ENCODE results near the gene IL11. TPM values are rescaled to one million over a fixed set of nuclear protein-coding genes. Genes with fewer than 3 reads are reported as not detected.

Gene IL11
- total and polyA plus RNA-seq, 2 donors (not counting 3 experiments of a cell fraction or from before 2014, with no cell fraction given) = not detected

GRCh38 chr19:55387736-55388497 is 17.7 kb upstream of the IL11 start:
- dilution Hi-C loops (cut with MboI; ENCODE audit: extremely low pct_ligation_motif_present, low sequenced_read_pairs) (no loop called here), intact Hi-C loops (cut with micrococcal nuclease) (loop anchor here (10.0 kb wide), 2 partner anchors 217 to 243 kb away; partner anchors contain the start of genes TNNT1, ZNF524 and ZNF865)
- Histone ChIP-seq H3K9me3 (replicated peaks; ENCODE audit: control insufficient read depth, insufficient read depth, low read length) (no peaks in the 10 kb centered on the region), H3K9me1 (replicated peaks; ENCODE audit: control insufficient read depth, extremely low read depth, insufficient read depth, low read length) (no peaks in the 10 kb centered on the region), H3K4me3 (replicated peaks in 1 of 3; ENCODE audit: insufficient read depth in 1 of 3, low read depth in 1 of 3, low read length in 3 of 3) (peak overlapping the region in 2 of 3 experiments; percentile 67 to 69), H2AFZ (ENCODE audit: low read depth, low read length) (no peak overlapping the region), H3K79me2 (ENCODE audit: control insufficient read depth, insufficient read depth, low read length) (peaks cover 41% of the 10 kb centered on the region), H4K20me1 (replicated peaks; ENCODE audit: control insufficient read depth, extremely low read depth, insufficient read depth, low read length) (peaks cover 4% of the 10 kb centered on the region), H3K27ac (ENCODE audit: insufficient read depth, low read depth, low read length) (no peak overlapping the region), H3K4me1 (ENCODE audit: control insufficient read depth, extremely low read depth, insufficient read depth, low read length) (peaks cover 31% of the 10 kb centered on the region), H3K27me3 (ENCODE audit: control insufficient read depth in 2 of 2, insufficient read depth in 2 of 2, low read length in 2 of 2) (no peaks in the 10 kb centered on the region), H3K4me2 (ENCODE audit: insufficient read depth, low read length) (peak overlapping the region; percentile 96), H3K9ac (replicated peaks; ENCODE audit: extremely low read depth, insufficient read depth, low read length) (no peak overlapping the region), H3K36me3 (ENCODE audit: control insufficient read depth in 2 of 2, extremely low read depth in 1 of 2, insufficient read depth in 2 of 2, low read length in 2 of 2) (peaks cover 14 to 30% of the 10 kb centered on the region in 2 experiments)
- DNase-seq (ENCODE audit: low read depth, low spot score) (no peak), FAIRE-seq (no peak)
- POLR2A ChIA-PET = interaction anchor here (0.6 to 1.6 kb wide), 4 partner anchors 20 to 177 kb away, joined by 3 to 7 read pairs (median 4); partner anchors contain the start of genes HSPBP1 and UBE2S
- no TSS peak for BruUV-seq (replicated peaks)
- CTCF ChIA-PET = interaction anchor here (2.9 kb wide), 1 partner anchor 86 kb away, joined by 10 read pairs; no protein-coding TSS in a partner anchor
- TF ChIP-seq POLR2A (IDR thresholded peaks at IDR 0.05; ENCODE audit: low read depth, low read length) = no peak
- no peak for TF ChIP-seq CTCF (IDR thresholded peaks at IDR 0.05; ENCODE audit: extremely low read depth in 1 of 2, insufficient read depth in 1 of 2, low read depth in 1 of 2, low read length in 2 of 2)
- TF ChIP-seq EZH2 (IDR thresholded peaks at IDR 0.05; ENCODE audit: borderline replicate concordance, low read depth, low read length, severe bottlenecking) = no peak
- TF ChIP-seq JUN (IDR thresholded peaks at IDR 0.05; ENCODE audit: borderline replicate concordance, insufficient read depth, insufficient read length, low read depth) = no peak
- no peak for TF ChIP-seq POLR2AphosphoS5 (IDR thresholded peaks at IDR 0.05; ENCODE audit: insufficient read depth, low read depth, low read length)
- TF ChIP-seq, protein P1, sequence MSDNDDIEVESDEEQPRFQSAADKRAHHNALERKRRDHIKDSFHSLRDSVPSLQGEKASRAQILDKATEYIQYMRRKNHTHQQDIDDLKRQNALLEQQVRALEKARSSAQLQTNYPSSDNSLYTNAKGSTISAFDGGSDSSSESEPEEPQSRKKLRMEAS (IDR thresholded peaks at IDR 0.05; ENCODE audit: insufficient read depth, insufficient read length) = no peak
- TF ChIP-seq GATA2 (IDR thresholded peaks at IDR 0.05; ENCODE audit: insufficient read depth, insufficient read length, low read depth, low read length) = no peak
- TF ChIP-seq FOS (IDR thresholded peaks at IDR 0.05; ENCODE audit: borderline replicate concordance, insufficient read depth, low read length) = no peak
- no peak for TF ChIP-seq MYC (IDR thresholded peaks at IDR 0.05; ENCODE audit: low read depth, low read length)
